ENCODE results near the gene TP53.
A peak's percentile ranks its signal among the peaks of the same experiment; 100 is the strongest.
"Not testable (repeated sequence)": the region's sequence is repeated elsewhere in the genome, so short reads cannot be mapped to it uniquely, and the experiment has no call there.

TP53 gene

DNA sequence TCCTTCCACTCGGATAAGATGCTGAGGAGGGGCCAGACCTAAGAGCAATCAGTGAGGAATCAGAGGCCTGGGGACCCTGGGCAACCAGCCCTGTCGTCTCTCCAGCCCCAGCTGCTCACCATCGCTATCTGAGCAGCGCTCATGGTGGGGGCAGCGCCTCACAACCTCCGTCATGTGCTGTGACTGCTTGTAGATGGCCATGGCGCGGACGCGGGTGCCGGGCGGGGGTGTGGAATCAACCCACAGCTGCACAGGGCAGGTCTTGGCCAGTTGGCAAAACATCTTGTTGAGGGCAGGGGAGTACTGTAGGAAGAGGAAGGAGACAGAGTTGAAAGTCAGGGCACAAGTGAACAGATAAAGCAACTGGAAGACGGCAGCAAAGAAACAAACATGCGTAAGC, 12.4 kb downstream of the TP53 start:
- no peak for DNase-seq (ENCODE audit: low spot score)

DNA sequence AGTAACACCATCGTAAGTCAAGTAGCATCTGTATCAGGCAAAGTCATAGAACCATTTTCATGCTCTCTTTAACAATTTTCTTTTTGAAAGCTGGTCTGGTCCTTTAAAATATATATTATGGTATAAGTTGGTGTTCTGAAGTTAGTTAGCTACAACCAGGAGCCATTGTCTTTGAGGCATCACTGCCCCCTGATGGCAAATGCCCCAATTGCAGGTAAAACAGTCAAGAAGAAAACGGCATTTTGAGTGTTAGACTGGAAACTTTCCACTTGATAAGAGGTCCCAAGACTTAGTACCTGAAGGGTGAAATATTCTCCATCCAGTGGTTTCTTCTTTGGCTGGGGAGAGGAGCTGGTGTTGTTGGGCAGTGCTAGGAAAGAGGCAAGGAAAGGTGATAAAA, 14.1 kb downstream of the TP53 start:
- DNase-seq (ENCODE audit: low spot score): no peak

DNA sequence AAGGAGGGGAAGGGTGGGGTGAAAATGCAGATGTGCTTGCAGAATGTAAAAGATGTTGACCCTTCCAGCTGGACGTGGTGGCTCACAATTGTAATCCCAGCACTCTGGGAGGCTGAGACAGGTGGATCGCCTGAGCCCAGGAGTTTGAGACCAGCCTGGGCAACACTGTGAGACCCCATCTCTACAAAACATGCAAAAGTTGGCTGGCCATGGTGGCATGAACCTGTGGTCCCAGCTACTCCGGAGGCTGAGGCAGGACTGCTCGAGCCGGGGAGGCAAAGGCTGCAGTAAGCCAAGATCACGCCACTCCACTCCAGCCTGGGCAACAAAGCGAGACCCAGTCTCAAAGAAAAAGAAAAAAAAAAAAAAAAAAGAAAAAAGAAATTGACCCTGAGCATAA, 18.8 kb downstream of the TP53 start:
- DNase-seq (ENCODE audit: low spot score): no peak

DNA sequence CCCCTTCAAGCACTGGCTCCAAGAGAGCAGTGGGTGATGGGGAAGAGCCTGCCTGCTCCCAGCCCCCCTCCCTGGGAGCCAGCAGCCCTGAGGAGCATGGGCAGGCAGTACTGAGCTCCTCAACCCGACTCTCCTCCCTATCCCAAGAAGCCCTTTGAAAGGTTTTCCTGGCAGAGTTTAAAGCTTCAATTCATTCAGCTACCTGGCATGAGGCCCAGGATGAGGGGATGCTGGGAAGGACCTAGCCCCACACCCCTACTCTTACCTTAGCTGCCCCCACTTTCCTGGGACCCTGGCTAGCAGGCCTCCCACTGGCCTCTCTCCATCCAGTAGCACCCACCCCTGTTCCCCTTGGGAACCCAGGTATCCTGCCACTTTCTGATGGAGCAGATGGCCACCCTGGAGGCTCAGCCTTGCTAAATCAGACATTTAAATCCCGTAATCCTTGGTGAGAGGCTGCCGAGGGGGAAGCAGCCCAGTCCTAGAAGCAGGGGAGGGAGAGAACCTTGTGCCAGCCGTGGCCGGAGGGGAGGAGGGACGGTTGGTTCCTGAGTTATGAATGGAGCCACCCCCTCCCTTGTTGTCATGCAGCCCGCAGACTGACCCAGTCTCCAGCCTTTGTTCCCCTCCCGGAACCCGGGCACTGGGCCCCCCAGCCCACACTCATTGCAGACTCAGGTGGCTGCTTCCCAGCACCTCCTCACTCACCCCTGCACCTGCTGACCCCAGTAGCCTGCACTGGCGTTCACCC, 19.5 kb downstream of the TP53 start:
- no peak for DNase-seq (ENCODE audit: low spot score)

DNA sequence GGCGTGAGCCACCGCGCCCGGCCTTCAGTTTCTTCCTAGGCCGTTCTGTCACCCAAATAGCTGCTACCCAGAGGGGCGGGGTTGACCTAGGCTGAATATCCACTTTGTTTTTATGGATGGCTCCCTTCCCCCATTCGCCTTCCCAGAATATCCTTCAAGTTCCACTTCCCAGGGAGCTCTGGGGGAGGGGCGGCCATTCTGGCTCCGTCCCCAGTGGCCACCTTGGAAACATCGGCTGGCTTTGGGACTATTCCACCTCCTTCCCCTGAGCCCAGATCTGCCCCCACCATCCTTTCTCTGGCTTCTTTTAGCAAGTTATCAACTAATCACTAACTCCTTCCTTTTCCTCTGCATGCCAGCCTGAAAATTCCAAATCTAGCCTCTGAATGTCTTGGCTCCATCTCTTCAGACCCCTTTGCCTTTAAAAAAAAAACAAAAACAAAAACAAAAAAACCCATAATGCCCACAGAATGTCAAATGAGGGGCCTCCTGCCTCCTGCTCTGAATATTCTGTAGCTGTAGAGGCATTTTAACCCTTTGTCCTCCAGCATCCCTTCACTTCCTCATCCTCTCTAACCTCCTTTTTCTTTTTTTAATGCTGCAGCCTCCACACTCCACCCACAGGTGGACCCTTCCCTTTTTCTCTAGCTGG, 30.2 kb downstream of the TP53 start:
- no peak for DNase-seq (ENCODE audit: low spot score)

DNA sequence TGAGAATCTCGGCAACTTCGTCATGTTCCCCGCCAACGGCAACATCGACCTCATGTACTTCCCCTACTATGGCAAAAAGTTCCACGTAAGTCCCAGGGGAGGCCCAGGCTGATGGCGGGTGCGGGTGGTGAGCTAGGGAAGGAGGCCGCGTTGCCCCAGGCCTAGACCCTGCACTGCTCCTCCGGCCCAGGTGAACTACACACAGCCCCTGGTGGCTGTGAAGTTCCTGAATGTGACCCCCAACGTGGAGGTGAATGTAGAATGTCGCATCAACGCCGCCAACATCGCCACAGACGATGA, 31.8 kb downstream of the TP53 start:
- no peak for DNase-seq (ENCODE audit: low spot score)

DNA sequence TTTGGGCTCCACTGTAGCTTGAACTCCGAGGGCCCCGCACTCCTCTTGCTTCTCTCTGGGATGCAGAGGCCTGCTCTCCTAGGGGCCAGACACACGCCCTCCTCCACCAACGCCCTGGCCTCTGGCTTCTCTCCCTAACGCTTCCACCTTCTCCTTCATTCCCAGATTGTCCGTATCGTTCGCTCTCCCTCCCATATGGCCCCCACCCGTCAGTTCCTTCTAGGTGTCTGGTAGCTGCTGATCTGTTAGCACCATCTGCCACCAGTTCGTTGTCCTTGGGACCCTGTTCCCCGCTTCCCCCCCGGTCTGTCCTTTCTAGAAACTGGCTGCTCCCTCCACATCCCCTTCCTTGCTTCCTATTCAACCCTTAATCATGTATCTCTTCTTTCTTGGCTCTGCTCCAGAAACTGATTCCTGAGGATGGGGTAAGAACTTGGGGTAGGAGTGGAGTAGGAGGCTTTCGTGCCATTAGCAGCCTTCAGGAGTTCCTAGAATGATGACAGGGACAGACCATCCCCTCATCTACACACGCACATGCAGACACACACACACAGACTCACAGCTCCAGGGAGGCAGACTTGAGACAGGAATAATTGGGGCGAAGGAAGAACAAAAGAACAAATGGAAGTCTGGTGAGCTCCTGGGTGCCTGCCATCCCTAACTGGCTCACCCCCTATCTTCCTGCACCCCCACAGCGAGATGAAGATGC, 32.3 kb downstream of the TP53 start:
- no peak for DNase-seq (ENCODE audit: low spot score)

DNA sequence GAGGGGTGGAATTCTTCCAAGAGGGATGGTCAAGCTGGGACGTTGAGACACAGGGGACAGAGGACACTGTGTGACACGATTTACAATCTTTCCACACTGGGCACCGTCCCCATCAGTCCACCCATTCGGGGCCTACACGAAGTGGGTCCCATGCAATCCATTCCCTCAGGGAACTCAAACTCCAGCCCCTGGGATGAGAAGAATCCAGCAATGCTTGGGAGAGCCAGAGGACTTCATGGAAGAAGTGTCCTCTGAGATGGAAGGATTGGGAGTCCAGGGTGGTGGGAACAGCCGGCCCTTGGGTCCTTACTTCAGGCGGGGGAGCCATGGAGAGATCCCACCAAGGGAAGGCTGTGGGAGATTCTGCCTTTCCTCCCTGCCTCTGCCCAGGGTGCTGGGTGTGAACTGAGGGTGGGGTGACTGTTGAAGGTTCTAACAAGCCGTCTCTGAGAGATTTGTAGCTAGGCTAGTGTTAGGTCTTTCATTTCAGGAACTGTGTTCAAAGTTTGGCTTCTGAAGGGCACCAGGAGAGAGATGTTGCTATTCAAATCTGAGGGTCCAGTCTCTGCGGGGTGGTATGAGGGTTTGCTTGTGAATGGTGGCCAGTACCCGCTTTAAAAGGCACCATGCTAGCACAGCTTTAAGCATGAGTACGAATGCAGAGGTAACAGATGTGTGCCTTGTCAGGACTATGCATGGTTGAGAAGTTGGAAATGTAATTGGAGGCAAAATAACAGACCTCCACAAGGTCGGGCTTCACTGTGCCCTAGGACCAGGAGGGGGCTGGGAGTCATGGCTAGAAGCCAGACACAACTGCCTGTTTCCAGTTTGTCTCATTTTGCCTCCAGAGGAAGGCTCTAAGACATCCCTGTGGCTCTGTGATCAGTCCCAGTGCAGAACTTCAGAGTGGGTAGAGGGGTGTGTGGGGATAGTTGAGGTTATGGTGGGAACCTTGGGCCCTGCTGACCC, 34.6 kb downstream of the TP53 start:
- DNase-seq (ENCODE audit: low spot score): no peak

DNA sequence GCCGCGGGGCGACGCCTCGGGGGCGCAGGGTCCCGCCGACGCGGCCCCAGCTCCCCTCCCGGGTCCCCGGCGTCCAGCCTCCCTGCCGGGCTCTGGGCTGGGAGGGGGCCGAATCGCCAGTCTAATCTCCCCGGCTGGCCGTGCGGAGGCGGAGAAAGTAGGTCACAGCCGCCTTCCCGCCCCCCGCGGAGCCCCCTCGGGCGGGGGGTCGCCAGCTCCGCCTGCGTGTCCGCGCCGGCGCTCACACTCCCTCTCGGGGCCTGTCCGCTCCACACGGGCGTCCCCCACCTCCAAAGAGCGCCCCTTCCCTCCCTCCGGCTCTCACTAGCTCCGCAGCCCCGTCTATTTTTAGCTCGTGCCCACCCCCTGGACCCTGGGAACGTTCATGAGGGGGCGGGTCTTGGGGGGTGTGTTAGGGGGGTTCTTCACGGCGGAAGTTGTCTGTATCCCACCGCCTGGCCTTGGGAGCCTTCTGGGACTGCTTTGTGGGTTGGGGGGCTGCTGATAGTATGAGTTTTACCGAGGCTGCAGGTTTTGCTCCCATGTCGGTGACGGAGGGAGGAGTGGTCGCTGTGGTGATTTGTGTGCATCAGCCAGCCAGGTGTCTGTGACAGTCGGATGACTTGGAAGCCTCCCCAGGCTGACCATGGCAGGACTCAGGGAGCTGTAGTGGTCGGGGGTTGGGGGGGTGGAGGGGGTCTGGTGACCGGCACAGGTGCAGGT, 35.5 kb downstream of the TP53 start:
- no peak for DNase-seq (ENCODE audit: low spot score)

DNA sequence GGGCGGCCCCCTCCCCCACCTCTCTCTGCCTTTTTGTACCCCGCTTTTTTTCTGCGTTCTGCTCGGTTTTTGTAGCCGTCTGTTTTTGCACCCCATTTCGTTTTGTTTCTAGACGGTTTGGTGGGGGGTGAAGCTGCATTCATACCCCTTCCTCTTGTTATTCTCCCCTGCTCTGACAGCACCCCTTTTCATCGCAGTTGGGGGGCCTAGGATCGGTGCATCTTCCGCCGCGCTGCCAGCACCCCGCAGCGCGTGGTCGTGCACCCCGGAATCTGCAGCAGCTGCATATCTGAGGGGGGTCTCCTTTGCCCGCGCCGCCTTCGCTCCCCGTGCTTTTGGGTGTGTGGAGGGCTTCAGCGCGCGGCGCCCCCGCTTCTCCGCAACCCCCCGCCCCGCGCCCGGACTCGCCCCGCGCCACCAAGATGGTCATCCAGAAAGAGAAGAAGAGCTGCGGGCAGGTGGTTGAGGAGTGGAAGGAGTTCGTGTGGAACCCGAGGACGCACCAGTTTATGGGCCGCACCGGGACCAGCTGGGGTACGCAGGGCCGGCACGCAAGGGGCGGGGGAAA, 36.1 kb downstream of the TP53 start:
- no peak for DNase-seq (ENCODE audit: low spot score)

DNA sequence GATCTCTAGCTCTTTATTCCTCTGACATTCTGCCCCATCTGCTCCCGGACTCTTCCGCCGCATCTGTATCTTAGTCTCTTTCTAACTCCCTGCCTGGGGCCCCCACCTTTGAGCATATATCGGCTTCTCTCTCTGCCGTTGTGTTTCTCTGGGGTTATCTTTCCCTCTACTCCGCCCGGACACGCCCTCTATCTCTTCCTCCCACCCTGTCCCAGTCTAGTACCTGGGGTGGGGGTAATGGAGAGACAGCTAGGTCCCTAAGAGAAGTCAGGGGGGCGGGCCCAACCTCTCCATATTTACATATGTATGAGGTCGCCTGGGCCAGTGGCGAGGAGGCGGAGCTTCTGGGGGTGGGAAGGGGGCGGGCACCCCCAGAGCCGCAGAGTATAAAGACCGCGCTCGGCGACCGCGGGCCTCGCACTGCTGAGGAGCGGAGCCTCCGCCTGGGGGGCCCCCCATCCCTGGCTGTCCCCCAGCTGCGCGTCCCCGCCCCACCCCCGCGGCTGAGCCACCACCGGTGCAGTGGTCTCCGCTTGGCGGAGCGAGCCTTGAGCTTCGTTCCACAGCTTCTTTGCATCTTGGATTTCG, 36.7 kb downstream of the TP53 start, which contains the start of gene ATP1B2:
Gene ATP1B2, plus strand, starts transcription at position 418 of the 588 bp plus-strand sequence. CDS start 593 bp downstream, outside the sequence.
- DNase-seq (ENCODE audit: low spot score): peak; percentile 87

DNA sequence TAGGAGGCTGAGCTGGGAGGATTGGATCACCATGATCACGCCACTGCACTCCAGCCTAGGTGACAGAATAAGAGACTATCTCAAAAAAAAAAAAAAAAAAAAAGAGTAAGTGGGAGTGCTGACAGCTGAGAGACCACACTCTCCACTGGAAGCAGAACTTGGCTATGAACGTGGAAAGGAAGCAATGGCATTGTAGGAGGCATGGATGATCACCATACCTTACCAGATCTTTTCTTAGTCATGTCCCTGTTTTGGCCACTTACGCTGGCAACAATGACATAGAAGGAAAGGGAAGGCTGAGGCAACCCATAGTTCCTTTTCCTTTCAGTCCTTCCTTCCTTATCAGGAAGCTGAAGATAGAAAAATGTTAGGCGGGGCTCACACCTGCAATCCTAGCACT, 40.3 kb downstream of the TP53 start:
- no peak for DNase-seq (ENCODE audit: low spot score)

DNA sequence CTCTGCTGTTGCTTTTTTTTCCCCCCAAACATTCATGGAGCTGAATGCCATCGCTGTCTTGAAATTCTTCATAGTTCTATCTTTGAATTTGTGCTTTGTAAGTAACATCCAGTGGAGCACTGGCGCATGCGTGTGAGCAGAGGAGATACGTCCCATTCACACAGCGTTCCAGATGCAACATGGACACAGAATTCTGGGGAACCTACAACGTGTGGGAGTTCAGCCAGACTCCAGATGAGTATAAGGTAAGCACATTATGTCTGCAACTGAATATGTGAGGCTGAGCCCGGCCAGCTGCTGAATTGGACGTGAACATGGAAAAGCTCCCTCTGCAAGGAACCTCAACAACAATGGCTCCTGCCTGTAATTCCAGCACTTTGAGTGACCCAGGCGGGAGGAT, 40.8 kb downstream of the TP53 start:
- no peak for DNase-seq (ENCODE audit: low spot score)

DNA sequence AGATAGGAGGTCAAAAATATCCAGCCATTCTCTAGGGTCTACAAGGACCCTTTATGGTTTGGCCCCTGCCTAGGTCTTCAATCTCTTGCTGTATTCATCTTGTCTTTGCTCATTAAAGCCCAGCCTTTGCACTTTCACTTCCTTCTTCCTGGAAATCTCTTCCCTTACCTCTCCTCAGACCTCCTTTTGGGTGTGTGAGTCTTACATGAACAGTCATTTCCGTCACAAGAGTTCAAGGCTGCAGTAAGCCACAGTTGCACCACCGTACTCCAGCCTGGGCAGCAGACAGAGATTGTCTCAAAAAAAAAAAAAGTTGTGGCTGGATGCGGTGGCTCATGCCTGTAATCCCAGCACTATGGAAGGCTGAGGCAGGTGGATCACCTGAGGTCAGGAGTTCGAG, 42.5 kb downstream of the TP53 start:
- no peak for DNase-seq (ENCODE audit: low spot score)

DNA sequence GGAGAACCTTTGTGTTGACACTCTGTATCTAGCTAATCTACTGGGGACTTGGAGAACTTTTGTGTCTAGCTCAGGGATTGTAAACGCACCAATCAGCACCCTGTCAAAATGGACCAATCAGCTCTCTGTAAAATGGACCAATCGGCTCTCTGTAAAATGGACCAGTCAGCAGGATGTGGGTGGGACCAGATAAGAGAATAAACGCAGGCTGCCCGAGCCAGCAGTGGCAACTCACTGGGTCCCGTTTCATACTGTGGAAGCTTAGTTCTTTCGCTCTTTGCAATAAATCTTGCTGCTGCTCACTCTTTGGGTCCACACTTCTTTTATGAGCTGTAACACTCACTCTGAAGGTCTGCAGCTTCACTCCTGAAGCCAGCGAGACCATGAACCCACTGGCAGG, 45.7 kb downstream of the TP53 start:
- not testable (repeated sequence) for DNase-seq (ENCODE audit: low spot score)

DNA sequence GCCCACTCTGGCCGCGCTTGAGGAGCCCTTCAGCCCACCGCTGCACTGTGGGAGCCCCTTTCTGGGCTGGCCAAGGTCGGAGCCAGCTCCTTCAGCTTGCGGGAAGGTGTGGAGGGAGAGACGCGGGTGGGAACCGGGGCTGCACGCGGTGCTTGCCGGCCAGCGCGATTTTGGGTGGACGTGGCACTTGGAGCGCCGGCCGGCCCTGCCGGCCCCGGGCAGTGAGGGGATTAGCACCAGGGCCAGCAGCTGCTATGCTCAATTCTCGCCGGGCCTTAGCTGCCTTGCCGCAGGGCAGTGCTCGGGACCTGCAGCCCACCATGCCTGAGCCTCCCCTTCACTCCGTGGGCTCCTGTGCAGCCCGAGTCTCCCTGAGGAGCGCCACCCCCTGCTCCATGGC, 46.5 kb downstream of the TP53 start:
- DNase-seq (ENCODE audit: low spot score): no peak

DNA sequence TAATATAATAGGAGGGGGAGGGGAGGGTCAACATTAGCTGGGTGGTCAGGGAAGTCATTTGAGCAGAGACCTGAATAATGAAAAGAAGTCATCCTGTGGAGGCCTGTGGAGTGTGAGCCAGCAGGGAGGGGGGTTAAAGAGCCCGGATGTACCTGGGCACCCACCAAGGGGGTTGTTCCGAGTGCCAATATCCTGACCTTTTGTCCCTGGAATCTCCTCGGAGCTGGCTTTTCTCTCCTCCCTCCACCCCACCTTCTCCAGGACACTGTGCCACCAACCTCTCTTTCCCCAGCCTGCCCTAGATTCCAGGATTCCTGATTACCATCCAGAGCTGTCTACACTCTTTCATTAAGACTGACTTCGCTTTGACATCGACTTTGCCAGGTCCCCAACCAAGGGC, 51.1 kb downstream of the TP53 start:
- DNase-seq (ENCODE audit: low spot score): no peak

DNA sequence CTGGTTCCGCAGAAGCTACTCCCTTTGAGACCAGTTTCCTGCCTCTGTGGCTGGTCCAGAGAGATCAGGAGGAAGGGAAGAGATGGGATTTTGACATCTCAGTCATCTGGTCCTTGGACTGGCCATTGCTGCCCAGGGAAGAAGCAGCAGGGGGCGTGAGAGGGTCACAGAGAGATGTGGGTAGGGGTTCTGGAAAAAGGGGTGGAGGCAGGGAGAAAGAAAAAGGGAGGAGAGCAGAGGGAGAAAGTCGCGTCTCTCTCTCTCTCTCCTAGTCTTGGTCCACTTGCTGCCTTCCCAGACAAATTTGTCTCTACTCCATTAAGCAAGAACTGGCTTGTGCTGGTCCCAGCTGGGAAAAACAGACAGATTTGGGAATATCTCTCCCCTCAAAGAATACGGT, 52.9 kb downstream of the TP53 start:
- peak; percentile 64 for DNase-seq (ENCODE audit: low spot score)

DNA sequence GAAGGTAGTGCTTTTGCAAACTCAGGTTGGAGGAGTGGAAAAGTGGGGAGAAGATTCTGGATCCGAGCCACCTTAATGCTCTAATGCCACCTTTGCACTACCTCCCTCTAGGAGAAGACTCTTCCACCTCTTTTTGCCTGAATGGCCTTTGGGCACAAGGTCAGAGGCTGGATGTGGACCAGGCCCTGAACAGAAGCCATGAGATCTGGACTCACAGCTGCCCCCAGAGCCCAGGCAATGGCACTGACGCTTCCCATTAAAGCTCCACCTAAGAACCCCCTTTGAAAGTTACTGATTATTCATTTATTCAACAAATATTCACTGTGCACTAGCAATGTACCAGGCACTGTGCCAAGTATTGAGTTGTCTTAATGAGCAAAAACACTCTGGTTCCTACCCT, 54.2 kb downstream of the TP53 start:
- DNase-seq (ENCODE audit: low spot score): no peak

DNA sequence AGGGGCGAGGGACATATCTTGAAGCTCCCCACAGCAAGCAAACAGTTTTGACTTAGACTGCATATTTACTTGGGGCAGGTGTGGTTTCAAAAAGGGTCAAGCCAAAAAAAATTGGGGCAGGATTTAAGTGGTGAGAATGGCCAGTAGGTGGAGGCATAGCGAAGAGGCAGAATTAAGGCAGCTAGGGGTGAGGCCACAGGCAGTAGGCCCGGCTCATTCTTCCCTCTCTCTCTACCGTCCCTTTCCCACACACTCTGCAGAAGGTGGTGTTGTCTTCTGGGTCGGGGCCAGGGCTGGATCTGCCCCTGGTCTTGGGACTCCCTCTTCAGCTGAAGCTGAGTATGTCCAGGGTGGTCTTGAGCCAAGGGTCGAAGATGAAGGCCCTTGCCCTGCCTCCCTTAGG, 54.8 kb downstream of the TP53 start:
- DNase-seq (ENCODE audit: low spot score): peak; percentile 50
